NOMO-1 treated with DMSO at 0.1 percent for 48 hours (cell line): Measurements from ENCODE around the gene IGF2R.
"Not testable (repeated sequence)": the region's sequence is repeated elsewhere in the genome, so short reads cannot be mapped to it uniquely, and the experiment has no call there.

ENCODE experiments used
- DNase-seq: peaks from one replicate; lab custom pipeline; 2025; ENCODE audit not compliant: unreplicated experiment; lab: John Stamatoyannopoulos, UW

IGF2R gene

DNA sequence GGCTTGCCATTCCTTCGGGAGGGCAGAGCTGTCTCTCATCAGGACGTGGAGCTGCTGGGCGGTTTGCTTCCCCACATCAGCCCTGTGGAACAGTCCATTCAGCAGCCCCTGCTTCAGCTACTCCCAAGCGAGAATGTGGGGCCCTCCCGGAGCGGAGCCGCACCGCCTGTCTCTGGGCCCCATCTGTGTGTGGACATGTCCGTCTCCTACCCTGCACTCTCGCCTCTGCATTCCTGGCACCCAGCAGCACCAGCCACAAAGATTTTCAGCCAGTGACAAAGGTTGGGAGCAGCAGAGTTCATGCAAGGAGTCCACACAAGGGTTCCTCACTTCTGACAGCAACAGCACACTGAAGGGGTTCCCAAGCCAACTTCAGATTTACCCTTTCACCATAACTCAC lies 123.7 kb downstream of the IGF2R start:
- DNase-seq = no peak

DNA sequence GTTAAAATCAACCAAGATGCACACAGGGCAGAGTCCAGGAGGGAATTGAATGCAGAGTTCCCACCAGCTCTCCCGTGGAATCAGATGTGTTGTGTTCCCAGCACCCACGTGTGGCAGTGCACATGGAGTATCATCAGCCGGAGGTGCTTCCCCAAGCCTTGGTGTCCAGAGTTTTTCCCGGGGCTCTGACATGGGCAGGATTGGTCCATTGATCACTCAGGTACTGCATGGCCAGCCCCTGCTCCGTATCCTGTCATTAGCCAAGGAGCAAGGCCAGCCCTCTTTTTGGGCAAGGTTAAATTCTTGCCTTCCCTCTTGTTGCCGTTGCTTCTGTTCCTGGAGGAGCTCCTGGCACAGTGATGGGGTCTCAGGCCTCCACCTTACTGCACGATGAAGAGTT lies 124.2 kb downstream of the IGF2R start:
- DNase-seq = no peak

DNA sequence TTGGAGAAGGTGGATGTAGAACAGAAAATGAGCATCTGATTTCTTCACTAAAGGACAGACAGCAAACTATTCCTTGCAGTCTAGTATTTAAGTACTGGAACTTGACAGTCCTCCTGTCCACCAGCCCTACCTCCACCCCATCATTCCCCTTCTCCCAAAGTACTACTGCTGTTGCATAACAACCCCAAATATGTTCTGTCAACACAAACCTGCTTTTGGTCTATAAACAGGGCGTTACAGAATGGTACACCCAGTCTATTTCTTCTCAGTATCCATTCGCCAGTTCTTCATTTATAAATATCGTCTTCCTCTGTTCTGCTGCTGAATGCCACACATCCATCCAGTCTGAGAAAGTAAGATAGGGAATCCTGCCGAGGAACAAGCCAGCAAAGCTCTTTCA lies 125.1 kb downstream of the IGF2R start:
- DNase-seq = no peak

DNA sequence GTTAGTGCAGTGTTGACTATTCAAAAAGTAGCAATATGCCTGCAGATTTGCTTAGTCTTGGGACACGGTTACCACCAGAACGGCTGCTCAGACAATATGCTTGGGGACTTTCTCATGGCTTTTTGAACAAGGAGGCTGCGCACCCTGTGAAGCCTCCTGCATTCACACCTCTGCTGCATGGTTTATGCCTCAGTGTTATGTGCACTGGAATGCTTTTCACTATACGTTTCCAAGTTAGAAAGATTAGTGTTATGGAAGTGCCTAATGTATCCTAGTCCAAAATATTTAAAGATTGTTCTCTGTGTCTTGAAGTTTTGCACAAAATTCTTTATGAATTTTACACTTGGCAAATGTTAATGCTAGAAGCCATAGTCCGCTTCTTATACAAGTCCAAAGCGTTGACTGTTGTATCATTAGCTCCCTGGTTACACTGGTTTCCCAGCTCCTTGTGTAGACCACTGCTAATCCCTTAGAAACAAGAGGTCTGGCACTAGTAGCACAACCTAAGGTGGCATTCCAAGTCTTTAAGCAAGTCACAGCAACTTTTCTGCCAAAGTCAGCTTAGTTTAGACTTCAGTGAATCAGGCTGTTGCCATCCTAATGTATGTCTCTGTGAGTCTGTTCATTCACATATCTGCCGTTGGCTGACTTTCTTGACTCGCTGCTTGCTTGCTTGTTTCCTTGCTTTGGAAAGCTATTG lies 126.4 kb downstream of the IGF2R start:
- DNase-seq = no peak

DNA sequence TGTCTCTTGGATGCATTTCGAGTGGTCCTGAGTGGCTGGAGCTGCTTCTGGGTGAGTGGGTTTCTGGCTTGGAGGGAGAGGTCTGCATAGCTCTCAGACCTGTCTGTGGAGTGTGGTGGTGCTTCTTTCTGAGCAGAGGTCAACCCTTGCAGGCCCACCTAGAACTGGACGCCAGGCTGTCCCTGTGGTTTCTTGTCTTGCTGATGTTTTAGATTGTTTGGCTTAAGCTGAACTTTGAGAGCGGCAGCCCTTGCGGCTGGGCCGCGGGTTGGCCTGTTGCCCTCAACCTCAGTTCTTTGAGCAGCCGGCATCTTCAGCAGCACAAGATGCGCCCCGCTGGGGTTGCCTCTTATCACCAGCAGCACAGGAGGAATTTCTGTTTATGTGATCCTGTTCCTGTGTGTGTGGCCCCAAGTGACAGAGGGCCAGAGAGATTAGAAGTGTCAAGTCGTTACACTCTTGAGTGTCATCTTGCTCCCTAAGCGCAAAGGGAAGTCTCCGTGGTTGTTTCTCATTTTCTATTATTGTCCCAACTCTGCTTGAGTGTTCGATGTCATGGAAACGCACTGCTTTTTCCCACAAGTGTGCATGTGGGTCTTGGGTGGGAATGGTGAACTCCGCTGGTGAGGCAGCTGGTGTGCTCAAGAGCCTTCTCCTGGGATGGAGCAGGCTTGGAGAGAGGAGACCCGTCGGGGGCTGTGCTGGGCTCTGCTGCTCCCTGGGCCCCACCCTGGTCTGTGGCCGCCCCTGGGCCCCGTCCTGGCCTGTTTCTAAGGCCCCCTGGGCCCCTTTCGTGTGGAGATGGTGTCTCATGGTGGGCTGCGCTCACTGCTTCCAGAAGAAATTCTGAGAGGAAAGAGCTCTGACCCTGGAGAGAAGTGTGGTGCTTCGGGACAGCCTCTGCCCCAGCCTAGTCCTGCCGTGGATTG lies 132.7 kb downstream of the IGF2R start:
- DNase-seq = no peak

DNA sequence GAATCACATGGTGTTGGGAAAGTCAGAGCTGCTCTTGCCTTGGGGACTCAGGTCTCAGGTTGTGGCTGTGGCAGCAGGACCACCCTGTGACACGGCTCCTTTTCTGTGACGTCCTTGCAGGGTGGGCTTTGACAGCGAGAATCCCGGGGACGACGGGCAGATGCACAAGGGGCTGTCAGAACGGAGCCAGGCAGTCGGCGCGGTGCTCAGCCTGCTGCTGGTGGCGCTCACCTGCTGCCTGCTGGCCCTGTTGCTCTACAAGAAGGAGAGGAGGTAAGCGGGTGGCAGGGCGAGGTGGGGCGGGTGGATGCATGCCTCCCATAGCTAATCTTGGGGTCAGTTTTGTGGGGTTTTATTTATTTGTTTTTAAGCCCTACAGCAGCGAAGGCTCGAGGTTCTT lies 133.5 kb downstream of the IGF2R start:
- no peak for DNase-seq

DNA sequence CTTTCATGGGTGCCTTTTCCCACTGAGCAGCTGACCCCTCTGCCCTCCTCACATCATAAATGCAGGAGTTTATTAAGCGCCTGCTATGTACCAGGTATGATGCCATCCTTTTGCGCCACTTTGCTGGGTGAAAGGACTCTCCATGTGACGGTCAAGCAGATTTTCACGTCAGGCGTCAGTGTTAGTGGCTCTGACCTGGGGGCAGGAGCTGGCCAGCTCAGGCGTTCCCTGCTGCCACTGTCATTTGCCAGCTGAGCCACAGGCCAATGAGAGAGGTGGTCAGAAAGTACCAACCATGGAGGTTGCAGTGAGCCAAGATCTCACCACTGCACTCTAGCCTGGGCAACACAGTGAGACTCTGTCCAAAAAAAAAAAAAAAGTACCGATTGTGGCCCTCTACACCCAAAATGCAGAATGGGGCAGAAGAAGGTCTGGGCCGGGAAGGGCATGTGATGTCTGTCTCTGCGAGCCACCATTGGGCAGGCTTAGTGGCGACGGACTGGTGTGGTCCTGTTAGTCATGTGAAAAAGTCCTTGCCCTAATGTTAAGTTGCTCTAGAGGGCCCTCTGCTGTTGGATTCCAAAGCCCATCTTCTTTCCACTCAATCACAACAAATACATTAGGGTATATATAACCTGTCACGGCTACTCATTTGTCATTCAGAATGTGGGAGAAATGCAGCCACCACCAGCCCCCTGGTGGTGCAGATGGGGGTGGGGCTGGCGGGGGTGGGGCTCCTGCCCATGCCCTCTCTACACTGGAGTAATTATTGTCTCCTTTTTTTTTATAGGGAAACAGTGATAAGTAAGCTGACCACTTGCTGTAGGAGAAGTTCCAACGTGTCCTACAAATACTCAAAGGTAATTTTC lies 134.3 kb downstream of the IGF2R start:
- no peak for DNase-seq

DNA sequence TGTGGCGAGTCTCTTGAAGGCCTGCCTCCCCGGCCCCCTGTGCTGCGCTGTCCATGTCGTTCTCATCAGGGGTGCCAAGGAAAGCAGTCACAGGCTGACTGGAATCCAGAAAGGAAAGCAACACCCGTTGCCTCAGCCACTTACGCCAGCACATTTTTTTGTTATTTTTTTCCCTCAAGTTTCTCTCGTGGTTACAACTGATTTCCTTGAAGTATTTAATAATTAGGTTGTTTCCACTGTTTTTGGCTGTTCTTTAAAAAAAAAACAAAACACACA lies 134.9 kb downstream of the IGF2R start:
- no peak for DNase-seq

DNA sequence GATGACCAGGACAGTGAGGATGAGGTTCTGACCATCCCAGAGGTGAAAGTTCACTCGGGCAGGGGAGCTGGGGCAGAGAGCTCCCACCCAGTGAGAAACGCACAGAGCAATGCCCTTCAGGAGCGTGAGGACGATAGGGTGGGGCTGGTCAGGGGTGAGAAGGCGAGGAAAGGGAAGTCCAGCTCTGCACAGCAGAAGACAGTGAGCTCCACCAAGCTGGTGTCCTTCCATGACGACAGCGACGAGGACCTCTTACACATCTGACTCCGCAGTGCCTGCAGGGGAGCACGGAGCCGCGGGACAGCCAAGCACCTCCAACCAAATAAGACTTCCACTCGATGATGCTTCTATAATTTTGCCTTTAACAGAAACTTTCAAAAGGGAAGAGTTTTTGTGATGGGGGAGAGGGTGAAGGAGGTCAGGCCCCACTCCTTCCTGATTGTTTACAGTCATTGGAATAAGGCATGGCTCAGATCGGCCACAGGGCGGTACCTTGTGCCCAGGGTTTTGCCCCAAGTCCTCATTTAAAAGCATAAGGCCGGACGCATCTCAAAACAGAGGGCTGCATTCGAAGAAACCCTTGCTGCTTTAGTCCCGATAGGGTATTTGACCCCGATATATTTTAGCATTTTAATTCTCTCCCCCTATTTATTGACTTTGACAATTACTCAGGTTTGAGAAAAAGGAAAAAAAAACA lies 136.1 kb downstream of the IGF2R start:
- DNase-seq = no peak

DNA sequence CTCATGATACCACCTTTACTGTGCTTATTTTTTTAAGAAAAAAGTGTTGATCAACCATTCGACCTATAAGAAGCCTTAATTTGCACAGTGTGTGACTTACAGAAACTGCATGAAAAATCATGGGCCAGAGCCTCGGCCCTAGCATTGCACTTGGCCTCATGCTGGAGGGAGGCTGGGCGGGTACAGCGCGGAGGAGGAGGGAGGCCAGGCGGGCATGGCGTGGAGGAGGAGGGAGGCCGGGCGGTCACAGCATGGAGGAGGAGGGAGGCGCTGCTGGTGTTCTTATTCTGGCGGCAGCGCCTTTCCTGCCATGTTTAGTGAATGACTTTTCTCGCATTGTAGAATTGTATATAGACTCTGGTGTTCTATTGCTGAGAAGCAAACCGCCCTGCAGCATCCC lies 137.1 kb downstream of the IGF2R start:
- no peak for DNase-seq

DNA sequence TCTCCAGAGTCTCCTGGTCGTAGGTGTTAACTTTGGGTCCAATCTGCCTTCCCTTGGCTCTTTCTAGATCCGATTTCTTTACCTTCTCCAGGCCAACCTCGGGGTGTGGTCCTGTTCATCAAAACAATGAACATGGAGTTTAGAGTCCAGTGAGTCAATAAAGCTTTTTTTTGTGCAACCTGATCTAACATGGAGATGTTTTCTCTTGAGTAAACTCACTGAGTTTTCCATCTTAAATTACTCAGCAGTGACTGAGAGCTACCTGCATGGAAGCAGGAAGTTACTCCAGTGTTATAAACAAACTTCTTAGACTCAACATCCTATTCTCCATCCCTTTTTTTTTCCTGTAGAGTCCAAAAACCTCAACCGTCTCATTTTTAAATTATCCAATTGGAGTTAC lies 137.8 kb downstream of the IGF2R start:
- DNase-seq = no peak

DNA sequence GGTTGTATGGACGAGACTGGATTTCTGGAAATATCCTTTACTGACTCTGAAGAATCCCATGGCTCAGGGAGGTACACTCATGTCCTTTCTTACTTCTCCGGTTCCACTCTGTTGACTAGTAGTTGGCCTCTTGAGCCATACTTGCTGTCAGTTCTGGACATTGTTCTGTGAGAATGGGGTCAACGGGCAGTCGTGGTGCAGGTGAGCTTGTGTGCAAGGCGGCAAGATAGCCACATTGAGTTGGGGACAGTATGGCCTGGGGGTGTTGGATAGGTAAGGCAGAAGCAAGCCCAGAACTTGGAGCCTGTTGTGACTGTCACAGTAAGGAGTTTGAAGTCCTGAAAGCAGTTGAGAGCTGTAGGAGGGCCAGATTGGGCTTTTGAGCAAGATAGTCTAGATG lies 139.2 kb downstream of the IGF2R start:
- DNase-seq = no peak

DNA sequence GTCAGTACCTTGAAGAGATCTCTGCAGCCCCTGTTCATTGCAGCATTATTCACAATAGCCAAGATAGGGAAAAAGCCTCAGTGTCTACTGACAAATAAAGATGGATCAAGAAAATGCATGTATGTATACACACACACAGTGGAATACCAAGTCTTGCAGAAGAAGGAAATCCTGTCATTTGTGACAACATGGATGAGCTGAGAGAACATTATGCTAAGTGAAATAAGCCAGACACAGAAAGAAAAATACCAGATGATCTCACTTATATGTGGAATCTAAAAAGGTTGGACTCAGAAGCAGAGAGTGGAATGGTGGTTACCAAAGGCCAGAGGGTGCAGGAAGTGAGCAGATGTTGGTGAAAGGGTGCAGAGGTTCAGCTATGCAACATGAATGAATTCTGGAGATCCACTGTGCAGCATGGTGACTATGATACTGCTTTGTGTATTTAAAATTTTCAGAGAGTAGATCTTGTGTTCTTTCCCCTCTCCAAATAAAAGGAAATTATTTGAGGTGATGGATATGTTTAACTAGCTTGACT lies 141.8 kb downstream of the IGF2R start:
- DNase-seq = no peak

DNA sequence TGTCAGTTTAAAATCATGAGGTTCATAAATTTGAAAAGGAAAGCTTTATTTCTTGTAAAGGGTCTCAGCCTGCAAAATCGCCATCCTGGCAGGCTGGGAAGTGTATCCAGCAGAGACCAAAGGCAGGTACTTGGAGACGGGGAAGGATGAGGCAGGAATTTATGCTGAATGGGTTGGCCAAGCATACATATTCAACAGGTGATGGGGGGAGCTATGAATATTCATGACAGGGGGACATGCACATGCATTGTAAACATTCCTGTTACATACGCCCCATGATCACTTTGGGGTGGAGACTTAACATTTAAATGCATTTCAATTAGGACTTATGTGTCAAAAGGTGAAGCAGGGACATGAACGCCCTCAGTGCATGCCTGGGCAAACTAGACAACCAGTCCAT lies 142.9 kb downstream of the IGF2R start:
- DNase-seq = no peak

DNA sequence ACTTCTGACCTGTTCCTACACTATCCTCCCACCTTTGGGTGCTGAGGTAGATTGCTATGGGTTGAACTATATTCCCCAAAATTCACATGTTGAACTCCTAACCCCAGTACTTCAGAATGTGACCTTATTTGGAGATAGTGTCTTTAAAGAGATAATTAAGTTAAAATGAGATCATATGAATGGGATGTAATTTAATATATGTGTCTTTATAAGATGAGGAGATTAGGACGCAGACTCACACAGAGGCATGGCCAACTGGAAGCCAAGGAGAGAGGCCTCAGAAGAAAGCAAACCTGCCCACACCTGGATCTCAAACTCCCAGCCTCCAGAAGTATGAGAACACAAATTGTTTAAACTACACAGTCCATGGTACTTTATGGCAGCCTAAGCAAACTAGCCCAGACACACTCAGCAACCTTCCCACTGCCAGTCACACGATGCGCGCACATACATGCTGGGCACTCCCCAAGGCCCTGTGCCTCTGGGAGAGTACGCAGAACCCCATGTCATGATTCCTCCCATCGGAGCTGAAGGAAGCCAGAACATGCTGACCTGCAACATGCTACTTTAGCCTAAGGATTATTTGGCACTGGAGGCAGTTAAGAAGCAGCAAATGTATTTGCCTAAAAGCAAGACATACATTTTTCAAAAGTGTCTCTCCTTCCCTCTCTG lies 143.9 kb downstream of the IGF2R start:
- no peak for DNase-seq

DNA sequence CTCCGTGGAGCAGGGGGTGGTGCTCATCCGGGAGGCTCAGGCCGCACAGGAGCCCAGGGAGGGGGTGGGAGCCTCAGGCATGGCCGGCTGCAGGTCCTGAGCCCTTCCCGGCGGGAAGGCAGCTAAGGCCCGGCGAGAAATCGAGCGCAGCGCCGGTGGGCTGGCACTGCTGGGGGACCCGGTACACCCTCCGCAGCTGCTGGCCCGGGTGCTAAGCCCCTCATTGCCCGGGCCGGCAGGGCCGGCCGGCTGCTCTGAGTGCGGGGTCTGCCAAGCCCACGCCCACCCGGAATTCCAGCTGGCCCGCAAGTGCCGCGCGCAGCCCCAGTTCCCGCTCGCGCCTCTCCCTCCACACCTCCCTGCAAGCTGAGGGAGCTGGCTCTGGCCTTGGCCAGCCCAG lies 145.7 kb downstream of the IGF2R start:
- not testable (repeated sequence) for DNase-seq

DNA sequence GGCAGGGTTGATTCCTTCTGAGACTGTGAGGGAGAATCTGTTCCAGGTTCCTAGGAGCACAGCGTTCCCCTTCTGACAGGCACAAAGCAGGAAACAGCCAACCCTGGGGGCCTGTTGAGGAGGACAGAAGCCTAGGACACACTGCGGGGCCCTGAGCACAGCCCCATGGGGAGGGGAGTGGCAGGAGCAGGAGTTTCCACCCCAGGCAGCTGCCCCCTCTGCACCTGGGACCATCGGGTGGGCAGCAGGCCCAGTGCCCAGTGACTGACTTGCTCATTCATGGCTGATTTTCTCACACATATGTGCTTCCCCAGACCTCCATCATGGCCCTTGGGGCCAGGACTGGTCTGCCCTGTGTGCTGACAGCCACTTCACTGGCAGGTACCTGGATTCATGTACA lies 146.5 kb downstream of the IGF2R start:
- DNase-seq = no peak

DNA sequence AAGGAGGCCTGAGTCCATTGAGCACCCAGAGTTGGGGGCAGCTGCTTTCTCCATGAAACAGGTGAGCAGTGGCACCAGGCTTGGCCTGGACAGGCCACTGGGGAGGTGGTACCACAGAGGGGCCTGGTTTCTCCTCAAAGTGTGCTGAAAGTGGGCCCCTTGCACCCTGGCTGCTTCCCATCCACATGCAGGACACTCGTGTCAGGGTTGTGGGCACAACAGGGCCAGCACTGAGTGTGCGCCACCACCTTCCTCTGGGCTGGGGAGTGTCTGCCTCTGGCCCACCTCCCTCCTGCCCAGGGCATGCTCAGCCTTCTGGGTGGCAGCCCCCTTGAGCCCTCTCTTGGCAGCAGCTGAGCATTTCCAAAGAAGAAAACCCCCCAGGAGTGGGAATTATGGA lies 147.5 kb downstream of the IGF2R start:
- DNase-seq = no peak

DNA sequence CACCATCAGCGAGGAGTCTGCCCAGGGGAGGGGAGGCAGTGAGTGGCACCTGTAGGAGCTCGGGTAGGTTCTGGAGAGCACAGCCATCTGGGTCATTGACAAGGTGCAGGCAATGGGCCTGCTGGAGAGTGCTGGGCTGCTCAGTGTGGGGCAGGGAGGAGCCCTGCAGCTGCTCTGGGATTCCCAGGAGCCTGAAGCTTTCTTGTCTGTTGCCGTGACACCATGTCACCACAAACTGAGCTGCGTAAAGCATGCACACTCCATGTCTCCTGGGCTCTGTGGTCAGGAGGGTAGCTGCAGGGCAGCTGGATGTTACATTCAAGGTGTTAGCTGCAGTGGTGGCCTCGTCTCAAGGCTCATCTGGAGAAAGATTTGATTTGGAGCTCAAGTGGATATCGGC lies 148.3 kb downstream of the IGF2R start:
- DNase-seq = no peak

DNA sequence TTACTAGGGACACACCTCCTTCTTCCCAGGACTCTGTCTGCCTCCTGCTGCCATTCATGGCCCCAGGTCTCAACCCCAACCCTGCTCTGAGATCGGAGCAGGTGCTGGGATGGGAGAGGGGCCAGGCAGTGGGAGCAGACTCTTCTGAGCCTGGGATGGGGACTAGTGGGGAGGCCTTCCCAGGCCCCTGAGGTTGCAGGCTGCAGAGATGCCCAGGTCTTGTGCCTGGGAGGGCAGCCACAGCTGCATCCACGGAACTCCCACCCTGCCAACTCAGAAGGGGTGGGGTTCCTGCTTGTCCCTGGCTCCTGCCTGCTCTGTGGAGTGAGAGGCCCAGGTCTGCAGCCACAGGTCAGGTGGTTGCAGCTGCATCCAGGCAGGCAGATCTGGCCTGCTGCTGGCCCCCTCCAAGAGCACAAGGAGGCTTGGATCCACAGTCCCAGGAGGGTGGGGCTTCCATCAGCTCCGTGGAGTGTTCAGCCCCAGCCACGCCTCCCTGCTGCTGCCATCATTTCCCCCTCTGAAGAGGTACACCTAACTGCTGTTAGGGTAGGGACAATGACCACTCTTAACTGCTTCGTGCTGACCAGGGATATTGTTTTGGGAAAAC lies 149.8 kb downstream of the IGF2R start:
- DNase-seq = no peak
